HG03159 (cell line): Measurements from ENCODE around the gene PXDN.

ENCODE experiments used
- ATAC-seq: cut with Tn5 transposase; IDR thresholded peaks from one replicate; pipeline ENCODE4 v1.9.1; 2021; ENCODE audit warnings: mild to moderate bottlenecking, moderate library complexity; ENCODE audit not compliant: unreplicated experiment

Gene PXDN

DNA sequence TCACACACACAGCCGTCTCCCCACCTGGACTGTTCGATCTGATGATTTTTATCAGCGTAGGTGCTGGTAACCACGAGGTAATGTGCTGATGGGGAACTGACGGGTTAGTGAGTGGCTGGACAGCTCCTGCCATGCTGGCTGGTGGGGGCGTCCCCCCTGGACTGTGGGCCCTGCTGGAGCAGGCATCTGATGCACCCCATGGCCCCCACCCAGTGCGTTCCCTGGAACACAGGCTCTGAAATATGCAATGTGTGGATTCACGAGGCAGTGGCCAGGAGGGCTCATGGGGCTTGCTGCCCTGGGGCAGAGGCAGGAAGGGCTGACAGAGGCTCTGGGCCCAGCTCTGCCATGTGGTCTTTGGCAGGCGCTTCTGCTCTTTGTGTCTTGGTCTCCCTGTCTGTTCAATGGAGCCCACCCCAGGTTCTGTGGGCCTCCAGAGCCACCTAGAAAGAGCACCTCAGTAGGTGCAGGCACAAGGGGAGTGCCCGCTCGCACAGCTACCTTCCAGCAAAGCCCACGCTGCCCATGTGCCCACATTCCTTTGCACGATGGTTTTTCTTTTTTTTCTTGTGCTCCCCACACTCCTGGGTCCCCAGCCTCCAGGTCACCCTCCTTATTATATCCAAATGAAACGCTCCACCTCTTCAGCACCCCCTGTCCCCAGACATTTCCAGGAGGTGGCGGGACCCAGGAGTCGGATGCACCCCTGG is 10.3 kb upstream of the PXDN start:
- no peak for ATAC-seq

- ATAC-seq: no peak
These were observed 9.7 kb upstream of the PXDN start for GRCh38 chr2:1754046-1754445.

DNA sequence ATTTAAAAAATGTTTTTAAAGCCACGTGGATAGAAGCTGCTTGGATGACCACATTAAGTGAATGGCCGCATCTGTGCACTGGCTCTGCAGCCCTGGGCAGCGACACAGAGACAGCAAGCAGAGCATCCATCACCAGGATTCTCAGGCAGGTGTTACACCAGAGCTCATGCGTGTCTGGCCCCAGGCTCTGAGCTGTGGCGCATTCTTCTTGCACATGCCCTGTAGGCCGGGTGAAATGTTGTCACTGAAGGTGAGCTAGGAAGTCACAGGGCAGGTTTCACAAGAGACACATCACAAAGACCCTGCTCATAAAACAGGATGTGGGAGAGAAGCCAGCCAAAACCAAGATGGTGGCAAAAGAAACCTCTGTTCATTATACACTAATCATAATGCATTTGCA is 8.4 kb upstream of the PXDN start:
- ATAC-seq: no peak

GRCh38 chr2:1751767-1752725 is 7.7 kb upstream of the PXDN start:
- ATAC-seq: no peak

- no peak for ATAC-seq
These were observed 6.8 kb upstream of the PXDN start for GRCh38 chr2:1750933-1751766.

DNA sequence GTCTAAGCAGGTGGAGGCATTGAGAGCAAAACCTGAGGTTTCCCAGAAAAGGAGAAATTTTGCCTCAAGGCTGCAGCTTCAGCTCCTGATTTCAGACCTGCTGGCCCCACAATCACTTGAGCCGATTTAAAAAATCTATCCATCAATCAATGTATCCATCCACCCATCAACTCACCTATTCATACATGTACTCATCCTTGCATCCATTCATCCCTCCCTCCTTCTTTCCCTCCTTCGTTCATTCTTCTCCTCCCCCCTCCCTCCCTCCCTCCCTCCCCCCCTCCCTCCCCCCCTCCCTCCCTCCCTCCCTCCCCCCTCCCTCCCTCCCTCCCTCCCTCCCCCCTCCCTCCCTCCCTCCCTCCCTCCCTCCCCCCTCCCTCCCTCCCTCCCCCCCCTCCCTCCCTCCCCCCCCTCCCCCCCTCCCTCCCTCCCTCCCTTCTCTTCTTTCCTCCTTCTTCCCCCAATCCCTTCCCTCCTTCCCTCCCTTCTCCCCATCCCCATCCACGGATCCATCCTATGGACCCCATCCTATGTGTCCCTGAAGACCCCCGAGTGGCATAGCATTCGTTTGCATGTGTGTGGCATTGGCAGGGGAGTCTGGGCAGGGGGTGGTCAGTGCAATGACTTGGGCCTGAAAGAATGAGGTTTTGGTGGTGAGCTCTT is 6.1 kb upstream of the PXDN start:
- no peak for ATAC-seq

DNA sequence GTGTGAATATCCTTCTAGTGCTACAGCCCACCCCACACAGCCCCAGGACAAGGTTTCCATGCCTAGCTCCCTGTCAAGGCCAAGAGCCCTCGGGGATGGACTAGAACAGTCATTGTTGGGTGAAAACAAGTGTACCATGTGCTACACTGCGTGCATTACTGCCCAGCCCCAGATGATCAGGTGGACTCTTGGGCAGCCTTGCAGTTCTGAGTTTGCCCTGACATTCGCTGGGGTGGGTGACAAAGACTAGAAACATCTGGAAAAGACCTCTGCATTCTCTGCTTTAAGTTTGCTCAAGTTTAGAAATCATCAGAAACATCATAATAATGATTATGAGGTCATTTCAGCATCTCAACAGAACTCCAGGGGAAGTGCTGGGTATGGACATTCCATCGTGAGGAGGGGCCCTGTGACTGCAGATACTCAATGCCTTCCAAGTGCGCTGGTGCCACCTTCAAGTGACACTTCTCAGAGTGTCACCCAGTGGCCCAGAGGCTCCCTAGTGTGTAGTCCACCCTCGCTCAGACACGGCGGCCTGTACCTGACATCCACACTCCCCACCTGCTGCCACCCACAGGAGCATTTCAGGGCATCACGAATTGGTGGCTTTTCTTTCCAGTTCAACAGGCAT is 5.3 kb upstream of the PXDN start:
- ATAC-seq: no peak

- ATAC-seq: no peak
These were observed 4.6 kb upstream of the PXDN start for GRCh38 chr2:1748741-1749488.

DNA sequence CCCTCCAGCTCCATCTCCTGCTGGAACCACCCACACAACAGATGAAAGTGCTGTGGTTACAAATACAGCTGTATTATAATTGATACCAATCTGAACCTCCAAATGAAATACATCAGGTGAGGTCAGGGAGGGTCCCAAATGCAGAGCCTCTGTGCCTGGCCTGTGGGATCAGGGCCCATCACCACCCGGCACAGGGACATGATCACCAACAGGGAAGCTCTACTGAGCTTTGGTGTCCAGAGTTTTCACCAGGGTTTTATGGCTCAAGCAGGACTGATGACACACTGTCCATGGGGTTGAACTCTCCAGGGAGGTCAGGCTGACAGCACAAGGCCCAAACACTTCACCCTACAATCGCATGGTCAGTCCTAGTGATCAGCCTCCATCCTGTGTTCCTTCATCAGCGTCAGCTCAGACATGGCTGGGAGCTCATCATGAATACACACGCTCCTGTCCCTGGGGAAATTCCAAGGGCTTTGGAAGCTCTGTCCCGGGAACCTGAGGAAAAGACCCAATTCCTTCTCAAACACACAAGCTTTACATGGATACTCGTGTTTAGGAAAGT is 3.9 kb upstream of the PXDN start:
- ATAC-seq: no peak

DNA sequence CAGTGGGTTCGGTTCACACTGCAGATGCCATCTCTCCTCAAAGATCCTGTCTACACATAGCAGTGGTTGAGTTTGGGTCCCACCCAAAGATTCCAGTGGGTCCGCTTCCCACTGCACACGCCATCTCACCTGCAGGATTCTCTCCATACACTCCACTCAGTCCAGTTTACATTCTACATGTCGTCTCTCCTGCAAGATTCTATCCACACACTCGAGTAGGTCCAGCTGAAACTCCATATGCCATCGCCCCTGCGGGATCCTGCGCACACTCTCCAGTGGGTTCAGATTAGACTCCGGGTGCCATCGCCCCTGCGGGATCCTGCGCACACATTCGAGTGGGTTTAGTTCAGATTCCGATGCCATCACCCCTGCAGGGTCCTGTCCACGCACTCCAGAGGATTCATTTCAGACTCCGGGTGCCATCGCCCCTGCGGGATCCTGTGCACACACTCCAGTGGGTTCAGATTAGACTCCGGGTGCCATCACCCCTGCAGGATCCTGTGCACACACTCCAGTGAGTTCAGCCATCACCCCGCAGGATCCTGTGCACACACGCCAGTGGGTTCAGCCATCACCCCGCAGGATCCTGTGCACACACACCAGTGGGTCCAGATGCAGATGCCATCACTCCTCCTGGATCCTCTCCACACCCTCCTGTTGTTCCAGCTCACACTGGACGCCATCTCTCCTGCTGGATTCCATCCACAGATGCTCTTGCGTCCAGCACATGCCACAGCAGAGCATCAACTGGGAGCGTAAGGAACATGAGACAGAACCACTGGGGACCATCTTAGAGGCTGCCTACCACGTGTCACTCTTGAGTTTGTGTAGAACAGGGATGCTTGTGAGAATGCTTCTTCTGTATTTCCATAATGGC is 3.0 kb upstream of the PXDN start:
- ATAC-seq: no peak

DNA sequence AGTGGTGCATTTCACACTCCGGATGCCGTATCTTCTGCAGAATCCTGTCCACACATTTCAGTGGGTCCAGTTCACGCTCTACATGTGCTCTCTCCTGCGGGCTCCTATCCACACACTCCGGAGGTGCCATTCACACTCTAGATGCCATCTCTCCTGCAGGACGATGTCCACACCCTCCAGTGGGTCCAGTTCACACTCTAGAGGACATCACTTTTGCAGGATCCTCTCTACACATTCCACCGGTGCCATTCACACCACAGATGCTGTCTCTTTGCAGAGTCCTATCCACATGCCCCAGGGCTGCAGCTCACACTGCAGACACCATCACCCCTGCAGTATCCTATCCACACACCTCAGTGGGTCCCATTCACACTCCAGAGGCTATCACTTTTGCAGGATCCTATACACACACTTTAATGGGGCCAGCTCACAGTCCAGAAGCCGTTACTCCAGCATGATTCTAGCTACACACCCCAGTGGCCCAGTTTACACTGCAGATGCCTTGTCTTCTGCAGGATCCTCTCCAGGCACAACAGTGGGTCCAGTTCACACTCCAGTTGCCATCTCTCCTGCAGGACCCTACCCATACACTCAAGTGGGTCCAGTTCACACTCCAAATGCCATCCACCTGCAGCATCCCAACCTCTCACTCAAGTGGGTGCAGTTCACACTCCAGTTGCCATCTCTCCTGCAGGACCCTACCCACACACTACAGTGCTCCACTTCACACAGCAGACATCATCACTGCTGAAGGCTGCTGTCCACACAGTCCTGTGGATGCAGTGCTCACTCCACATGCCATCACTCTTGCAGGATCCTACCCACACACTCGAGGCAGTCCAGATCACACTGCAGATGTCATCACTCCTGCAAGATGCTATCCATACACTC is 2.1 kb upstream of the PXDN start:
- ATAC-seq: no peak

- ATAC-seq: no peak
These were observed 1.1 kb upstream of the PXDN start for GRCh38 chr2:1745171-1746023.

GRCh38 chr2:1744151-1744445 is 217 bp downstream of the PXDN start:
- ATAC-seq: no peak

DNA sequence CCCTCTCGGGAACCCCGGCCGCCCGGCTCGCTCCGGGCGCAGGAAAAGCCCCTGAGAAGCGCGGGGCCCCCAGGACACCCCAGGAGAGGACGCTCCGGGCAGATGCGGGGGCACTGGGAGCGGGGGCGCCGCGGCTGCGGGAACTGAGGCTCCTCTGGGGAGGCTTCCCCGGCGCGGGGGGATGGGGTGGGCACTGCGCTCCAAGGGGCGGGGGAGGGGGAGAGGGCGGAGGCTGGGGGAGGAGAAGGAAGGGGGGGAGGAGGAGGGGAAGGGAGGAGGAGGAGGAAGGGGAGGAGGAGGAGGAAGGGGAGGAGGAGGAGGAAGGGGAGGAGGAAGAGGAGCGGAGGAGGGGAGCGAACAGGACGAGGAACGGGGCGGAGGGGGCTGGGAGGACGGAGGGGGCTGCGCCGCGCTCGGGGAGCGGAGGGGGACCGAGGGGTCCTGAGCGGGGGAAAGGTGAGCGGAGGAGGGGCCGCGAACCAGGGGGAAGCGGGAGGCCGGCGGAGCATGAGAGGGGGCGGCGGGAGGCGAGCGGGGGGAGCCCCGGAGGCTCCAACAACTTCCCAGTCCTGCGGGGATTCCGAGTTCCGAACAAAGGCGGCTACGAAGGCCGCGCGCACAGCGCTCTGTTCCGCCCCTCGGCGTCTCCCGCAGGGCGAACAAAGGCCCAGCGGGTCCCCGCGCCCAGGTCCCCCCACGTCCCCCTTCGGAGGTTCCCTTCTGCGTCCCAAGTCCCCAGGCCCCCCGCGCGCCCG is 742 bp downstream of the PXDN start:
- no peak for ATAC-seq

DNA sequence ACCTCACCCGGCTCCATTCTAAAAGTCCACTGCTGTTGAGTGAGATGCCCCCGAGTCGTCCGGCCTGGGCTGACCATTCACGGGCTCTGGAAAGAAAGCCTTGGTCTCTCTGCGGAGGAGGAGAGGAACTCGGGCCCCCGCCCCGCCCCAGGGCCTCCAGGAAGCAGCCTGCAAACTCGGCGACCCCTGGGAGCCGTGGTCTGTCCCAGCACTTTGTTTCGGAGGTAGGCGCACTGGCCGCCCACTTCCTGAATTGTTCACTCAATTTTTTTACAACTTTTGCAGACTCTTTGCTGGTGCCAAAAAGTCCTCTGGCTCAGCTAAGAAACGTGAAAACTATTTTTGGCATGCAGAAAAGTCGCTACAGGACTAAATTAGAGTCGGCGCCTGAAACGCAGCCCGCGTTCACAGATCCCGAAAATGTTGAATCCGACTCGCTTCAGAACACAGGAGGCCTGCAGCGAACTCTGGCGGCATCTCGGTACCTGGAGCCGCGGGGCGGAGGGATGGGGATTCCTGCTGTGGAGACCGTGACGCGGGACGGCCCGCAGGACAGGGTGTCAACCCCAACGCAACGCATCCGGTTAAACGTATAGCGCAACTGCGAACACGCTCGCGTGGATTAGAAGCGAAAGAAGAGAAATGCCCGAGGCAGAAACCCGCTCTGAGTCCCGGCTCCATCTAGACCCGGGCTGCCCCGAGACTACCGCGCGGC is 1.5 kb downstream of the PXDN start:
- no peak for ATAC-seq
